Astrocyte (in vitro differentiated cells and primary cell): ENCODE data around the gene CLEC4E. TPM values are rescaled to one million over a fixed set of nuclear protein-coding genes. Genes with fewer than 3 reads are reported as not detected.
A peak's percentile ranks its signal among the peaks of the same experiment; 100 is the strongest.
"Not testable (repeated sequence)": the region's sequence is repeated elsewhere in the genome, so short reads cannot be mapped to it uniquely, and the experiment has no call there.

Source experiments
- DNase-seq: peaks from one replicate; pipeline ENCODE4 v3.0.0-alpha.2; 2010; ENCODE audit warnings: low read depth
- FAIRE-seq: peaks from 2 replicates; lab custom pipeline; 2011; peaks lifted over from hg19 to GRCh38; lab: Jason Lieb, UNC
- H2AFZ ChIP-seq: 2 replicates; pipeline ENCODE4 v1.6.0; 2012; ENCODE audit warnings: low read depth, low read length, inconsistent platforms
- H3K27ac ChIP-seq: 2 replicates; pipeline ENCODE4 v1.5.1; 2011; ENCODE audit warnings: low read depth, low read length, inconsistent platforms
- H3K27me3 ChIP-seq: 2 replicates; pipeline ENCODE4 v1.6.0; 2011; ENCODE audit warnings: low read length, inconsistent platforms; ENCODE audit not compliant: insufficient read depth
- H3K36me3 ChIP-seq: 2 replicates; pipeline ENCODE4 v1.5.1; 2011; ENCODE audit warnings: low read length, inconsistent platforms; ENCODE audit not compliant: insufficient read depth
- H3K4me1 ChIP-seq: 2 replicates; pipeline ENCODE4 v1.5.1; 2011; ENCODE audit warnings: low read length, inconsistent platforms; ENCODE audit not compliant: insufficient read depth
- H3K4me2 ChIP-seq: 2 replicates; pipeline ENCODE4 v1.6.0; 2012; ENCODE audit warnings: low read length, inconsistent platforms
- H3K4me3 ChIP-seq: 2 replicates; pipeline ENCODE4 v1.5.1; 2011; ENCODE audit warnings: low read depth, mild to moderate bottlenecking, low read length, inconsistent platforms; ENCODE audit not compliant: insufficient read depth
- H3K79me2 ChIP-seq: 2 replicates; pipeline ENCODE4 v1.6.0; 2012; ENCODE audit warnings: mild to moderate bottlenecking, low read length, inconsistent platforms; ENCODE audit not compliant: insufficient read depth
- H3K9ac ChIP-seq: 2 replicates; pipeline ENCODE4 v1.6.0; 2012; ENCODE audit warnings: mild to moderate bottlenecking, low read length, inconsistent platforms
- H3K9me3 ChIP-seq: 2 replicates; pipeline ENCODE4 v1.5.1; 2012; ENCODE audit warnings: low read depth, mild to moderate bottlenecking, low read length, inconsistent platforms; ENCODE audit not compliant: insufficient read depth
- H4K20me1 ChIP-seq: 2 replicates; pipeline ENCODE4 v1.6.0; 2012; ENCODE audit warnings: low read length, inconsistent platforms; ENCODE audit not compliant: insufficient read depth
- H3K27ac Mint-ChIP-seq: one replicate; pipeline ENCODE4 v1.8.0; 2021; ENCODE audit warnings: mild to moderate bottlenecking, mixed read lengths; ENCODE audit not compliant: unreplicated experiment
- H3K27me3 Mint-ChIP-seq: one replicate; pipeline ENCODE4 v1.8.0; 2021; ENCODE audit warnings: low read depth, mixed read lengths; ENCODE audit not compliant: unreplicated experiment
- H3K36me3 Mint-ChIP-seq: one replicate; pipeline ENCODE4 v1.8.0; 2021; ENCODE audit warnings: low read depth, mixed read lengths; ENCODE audit not compliant: unreplicated experiment
- H3K4me1 Mint-ChIP-seq: one replicate; pipeline ENCODE4 v1.8.0; 2021; ENCODE audit warnings: low read depth, mixed read lengths; ENCODE audit not compliant: unreplicated experiment
- H3K4me3 Mint-ChIP-seq: one replicate; pipeline ENCODE4 v1.8.0; 2021; ENCODE audit warnings: mild to moderate bottlenecking, moderate library complexity, mixed read lengths; ENCODE audit not compliant: unreplicated experiment
- H3K9me3 Mint-ChIP-seq: one replicate; pipeline ENCODE4 v1.8.0; 2021; ENCODE audit warnings: mild to moderate bottlenecking, mixed read lengths; ENCODE audit not compliant: unreplicated experiment
- EZH2 ChIP-seq: IDR thresholded peaks from 2 replicates; pipeline ENCODE4 v1.6.1; 2012; ENCODE audit warnings: mild to moderate bottlenecking, low read length, inconsistent platforms; ENCODE audit not compliant: insufficient read depth
- total RNA-seq: library from RNA; stranded (reverse); gene quantifications from 2 replicates; pipeline ENCODE4 v1.2.1, GENCODE V29; 2021
- TF ChIP-seq, protein P1 (sequence below): IDR thresholded peaks from 2 replicates; pipeline ENCODE4 v1.5.1; 2011; ENCODE audit warnings: low read depth, mild to moderate bottlenecking, inconsistent platforms, low read length, moderate library complexity; ENCODE audit not compliant: insufficient read depth

Gene CLEC4E
- total RNA-seq, 1 donor from 2014 or later = not detected

DNA sequence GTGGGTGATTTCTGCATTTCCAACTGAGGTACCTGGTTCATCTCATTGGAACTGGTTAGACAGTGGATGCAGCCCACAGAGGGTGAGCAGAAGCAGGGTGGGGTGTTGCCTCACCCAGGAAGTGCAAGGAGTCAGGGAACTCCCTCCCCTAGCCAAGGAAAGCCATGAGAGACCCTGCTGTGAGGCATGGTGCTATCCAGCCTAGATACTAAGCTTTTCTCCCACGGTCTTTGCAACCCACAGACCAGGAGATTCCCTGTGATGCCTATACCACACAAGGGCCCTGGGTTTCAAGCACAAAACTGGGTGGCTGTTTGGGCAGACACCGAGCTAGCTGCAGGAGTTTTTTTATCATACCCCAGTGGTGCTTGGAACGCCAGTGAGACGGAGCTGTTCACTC is 45.0 kb downstream of the CLEC4E start:
- not testable (repeated sequence) for H3K9me3 Mint-ChIP-seq, H2AFZ ChIP-seq, H3K36me3 Mint-ChIP-seq, H4K20me1 ChIP-seq, H3K36me3 ChIP-seq, H3K4me3 ChIP-seq, H3K9ac ChIP-seq, H3K4me2 ChIP-seq, H3K27ac Mint-ChIP-seq, H3K4me1 Mint-ChIP-seq, H3K79me2 ChIP-seq, FAIRE-seq, H3K9me3 ChIP-seq, H3K4me3 Mint-ChIP-seq, H3K27me3 ChIP-seq, H3K27ac ChIP-seq, DNase-seq, H3K27me3 Mint-ChIP-seq, H3K4me1 ChIP-seq

GRCh38 chr12:8493084-8493483 is 47.6 kb downstream of the CLEC4E start:
- Mint-ChIP-seq H3K27ac (peak overlapping the region; percentile 28), H3K36me3 (no peaks in the 10 kb centered on the region), H3K4me1 (peaks cover 7% of the 10 kb centered on the region), H3K4me3 (no peak overlapping the region), H3K27me3 (no peaks in the 10 kb centered on the region), H3K9me3 (no peaks in the 10 kb centered on the region)
- Histone ChIP-seq H3K4me2 (no peak overlapping the region), H2AFZ (no peak overlapping the region), H3K27ac (no peak overlapping the region), H3K9ac (no peak overlapping the region), H3K4me1 (no peaks in the 10 kb centered on the region), H3K9me3 (no peaks in the 10 kb centered on the region), H3K27me3 (no peaks in the 10 kb centered on the region), H3K4me3 (no peak overlapping the region), H3K36me3 (no peaks in the 10 kb centered on the region), H4K20me1 (no peaks in the 10 kb centered on the region), H3K79me2 (no peaks in the 10 kb centered on the region)
- no peak for DNase-seq
- TF ChIP-seq, protein P1, sequence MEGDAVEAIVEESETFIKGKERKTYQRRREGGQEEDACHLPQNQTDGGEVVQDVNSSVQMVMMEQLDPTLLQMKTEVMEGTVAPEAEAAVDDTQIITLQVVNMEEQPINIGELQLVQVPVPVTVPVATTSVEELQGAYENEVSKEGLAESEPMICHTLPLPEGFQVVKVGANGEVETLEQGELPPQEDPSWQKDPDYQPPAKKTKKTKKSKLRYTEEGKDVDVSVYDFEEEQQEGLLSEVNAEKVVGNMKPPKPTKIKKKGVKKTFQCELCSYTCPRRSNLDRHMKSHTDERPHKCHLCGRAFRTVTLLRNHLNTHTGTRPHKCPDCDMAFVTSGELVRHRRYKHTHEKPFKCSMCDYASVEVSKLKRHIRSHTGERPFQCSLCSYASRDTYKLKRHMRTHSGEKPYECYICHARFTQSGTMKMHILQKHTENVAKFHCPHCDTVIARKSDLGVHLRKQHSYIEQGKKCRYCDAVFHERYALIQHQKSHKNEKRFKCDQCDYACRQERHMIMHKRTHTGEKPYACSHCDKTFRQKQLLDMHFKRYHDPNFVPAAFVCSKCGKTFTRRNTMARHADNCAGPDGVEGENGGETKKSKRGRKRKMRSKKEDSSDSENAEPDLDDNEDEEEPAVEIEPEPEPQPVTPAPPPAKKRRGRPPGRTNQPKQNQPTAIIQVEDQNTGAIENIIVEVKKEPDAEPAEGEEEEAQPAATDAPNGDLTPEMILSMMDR = no peak
- TF ChIP-seq EZH2 = no peak
- no peak for FAIRE-seq

GRCh38 chr12:8491646-8492530 is 48.8 kb downstream of the CLEC4E start:
- FAIRE-seq = no peak
- H3K4me1 Mint-ChIP-seq = peaks cover 7% of the 10 kb centered on the region
- no peak overlapping the region for H3K4me3 ChIP-seq
- no peak for TF ChIP-seq EZH2
- TF ChIP-seq, protein P1 = no peak
- H3K4me1 ChIP-seq = no peaks in the 10 kb centered on the region
- no peaks in the 10 kb centered on the region for H3K79me2 ChIP-seq
- no peak overlapping the region for H3K27ac Mint-ChIP-seq
- no peaks in the 10 kb centered on the region for H3K27me3 Mint-ChIP-seq
- no peak overlapping the region for H3K4me2 ChIP-seq
- no peaks in the 10 kb centered on the region for H3K36me3 ChIP-seq
- no peaks in the 10 kb centered on the region for H3K9me3 ChIP-seq
- no peaks in the 10 kb centered on the region for H3K36me3 Mint-ChIP-seq
- H3K27me3 ChIP-seq = no peaks in the 10 kb centered on the region
- DNase-seq = no peak
- H3K4me3 Mint-ChIP-seq = no peak overlapping the region
- H2AFZ ChIP-seq = no peak overlapping the region
- no peaks in the 10 kb centered on the region for H3K9me3 Mint-ChIP-seq
- H3K9ac ChIP-seq = no peak overlapping the region
- no peak overlapping the region for H3K27ac ChIP-seq
- H4K20me1 ChIP-seq = no peaks in the 10 kb centered on the region

Other genes with a start within 250 kb of the CLEC4E start
- not detected in 2 replicates for gene CLEC6A, start 84.9 kb downstream of the CLEC4E start, total RNA-seq
- gene CLEC4D, start 27.4 kb downstream of the CLEC4E start, total RNA-seq = not detected in 2 replicates
- not detected in 2 replicates for gene AICDA, start 72.0 kb upstream of the CLEC4E start, total RNA-seq
- gene MFAP5, start 121.9 kb upstream of the CLEC4E start, total RNA-seq = 86.4 and 105 TPM in 2 replicates
- 34.1 and 36.6 TPM in 2 replicates for gene RIMKLB, start 157.1 kb upstream of the CLEC4E start, total RNA-seq